A673 (cell line): ENCODE data around the gene ZNF362.

Source experiments
- EZH2 ChIP-seq: fragments of 200-600 bp; sonication (generic); IDR thresholded peaks from 2 replicates; pipeline ENCODE4 v1.6.1; 2017; ENCODE audit warnings: borderline replicate concordance, low read depth, mild to moderate bottlenecking, mixed read lengths, antibody characterized with exemption, low read length; ENCODE audit not compliant: poor library complexity, severe bottlenecking
- TF ChIP-seq, protein P1 (sequence below): fragments of 300-800, 200-600 bp; sonication (generic); conservative IDR thresholded peaks from 2 replicates; pipeline ENCODE4 v1.5.1; 2017; ENCODE audit warnings: low read depth, mild to moderate bottlenecking, antibody characterized with exemption, low read length, moderate library complexity, mixed read lengths

- TF ChIP-seq, protein P1, sequence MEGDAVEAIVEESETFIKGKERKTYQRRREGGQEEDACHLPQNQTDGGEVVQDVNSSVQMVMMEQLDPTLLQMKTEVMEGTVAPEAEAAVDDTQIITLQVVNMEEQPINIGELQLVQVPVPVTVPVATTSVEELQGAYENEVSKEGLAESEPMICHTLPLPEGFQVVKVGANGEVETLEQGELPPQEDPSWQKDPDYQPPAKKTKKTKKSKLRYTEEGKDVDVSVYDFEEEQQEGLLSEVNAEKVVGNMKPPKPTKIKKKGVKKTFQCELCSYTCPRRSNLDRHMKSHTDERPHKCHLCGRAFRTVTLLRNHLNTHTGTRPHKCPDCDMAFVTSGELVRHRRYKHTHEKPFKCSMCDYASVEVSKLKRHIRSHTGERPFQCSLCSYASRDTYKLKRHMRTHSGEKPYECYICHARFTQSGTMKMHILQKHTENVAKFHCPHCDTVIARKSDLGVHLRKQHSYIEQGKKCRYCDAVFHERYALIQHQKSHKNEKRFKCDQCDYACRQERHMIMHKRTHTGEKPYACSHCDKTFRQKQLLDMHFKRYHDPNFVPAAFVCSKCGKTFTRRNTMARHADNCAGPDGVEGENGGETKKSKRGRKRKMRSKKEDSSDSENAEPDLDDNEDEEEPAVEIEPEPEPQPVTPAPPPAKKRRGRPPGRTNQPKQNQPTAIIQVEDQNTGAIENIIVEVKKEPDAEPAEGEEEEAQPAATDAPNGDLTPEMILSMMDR = no peak
- TF ChIP-seq EZH2 = no peak
These were observed 32.1 kb upstream of the ZNF362 start for GRCh38 chr1:33224166-33224707.
